Activated B cell treated with CpG ODN at 0.5 μM for 24 hours (primary cell): ENCODE results near the gene ST8SIA5. TPM values are rescaled to one million over a fixed set of nuclear protein-coding genes. Genes with fewer than 3 reads are reported as not detected.

Source experiments
- ATAC-seq: fragments of 200-7000 bp; cut with Tn5 transposase; one replicate; pipeline ENCODE4 v1.10.0; 2021; ENCODE audit warnings: low read depth, mild to moderate bottlenecking, moderate library complexity
- CTCF ChIA-PET: fragments of 350-600 bp; sonication (Branson Sonifier 250); formaldehyde crosslinking; loops from one replicate; lab custom pipeline; 2021; ENCODE audit warnings: antibody characterized with exemption; lab: Charles Lee
- POLR2A ChIA-PET: fragments of 350-600 bp; sonication (Branson Sonifier 250); formaldehyde crosslinking; loops from one replicate; lab custom pipeline; 2021; ENCODE audit warnings: antibody characterized with exemption; lab: Charles Lee
- DNase-seq: peaks from one replicate; pipeline ENCODE4 v3.0.0; 2022
- H3K27ac Mint-ChIP-seq: one replicate; pipeline ENCODE4 v1.8.0; 2020; ENCODE audit warnings: mixed read lengths
- H3K27me3 Mint-ChIP-seq: one replicate; pipeline ENCODE4 v1.8.0; 2021; ENCODE audit warnings: mixed read lengths
- H3K36me3 Mint-ChIP-seq: one replicate; pipeline ENCODE4 v1.8.0; 2021; ENCODE audit warnings: low read depth, mixed read lengths
- H3K4me1 Mint-ChIP-seq: one replicate; pipeline ENCODE4 v1.8.0; 2021; ENCODE audit warnings: mixed read lengths
- H3K4me3 Mint-ChIP-seq: one replicate; pipeline ENCODE4 v1.8.0; 2020; ENCODE audit warnings: mild to moderate bottlenecking, mixed read lengths
- H3K9me3 Mint-ChIP-seq: one replicate; pipeline ENCODE4 v1.8.0; 2020; ENCODE audit warnings: mixed read lengths
- intact Hi-C: fragments of 100-400 bp; cut with micrococcal nuclease; formaldehyde crosslinking; loops from one replicate; pipeline ENCODE4 v1.15.1; 2024
- total RNA-seq: library from RNA; stranded (reverse); gene quantifications from 2 replicates; pipeline ENCODE4 v1.2.3, GENCODE V29; 2022
- TF ChIP-seq, protein P1 (sequence below): fragments of 200-600 bp; IDR thresholded peaks from one replicate; pipeline ENCODE4 v1.8.0; 2022; ENCODE audit warnings: antibody characterized with exemption, mild to moderate bottlenecking

Gene ST8SIA5
- total RNA-seq, 1 donor from 2014 or later: not detected

DNA sequence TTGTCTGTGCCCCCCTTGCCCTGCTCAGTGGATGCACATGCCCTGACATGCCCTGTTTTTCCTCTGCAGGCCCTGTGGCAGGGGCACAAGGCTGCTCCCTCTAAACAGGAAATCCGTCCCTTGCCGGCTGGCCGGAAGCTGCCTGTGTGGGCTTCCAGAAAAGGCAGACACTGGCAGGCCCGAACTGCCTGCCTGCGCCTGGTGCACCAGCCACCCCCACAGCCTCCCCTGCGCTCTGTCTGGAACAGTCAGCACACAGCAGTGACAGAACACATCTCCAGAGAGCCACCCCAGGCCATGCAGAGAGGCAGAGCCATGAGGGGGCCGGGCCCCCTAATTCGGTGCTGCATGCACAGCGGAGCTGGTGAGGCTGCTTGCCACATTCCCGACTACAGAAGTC is 133.3 kb downstream of the ST8SIA5 start:
- ChIA-PET CTCF (interaction anchor here (0.8 kb wide), 1 partner anchor 37 kb away, joined by 3 read pairs; no protein-coding TSS in a partner anchor), POLR2A (no interaction called here)
- intact Hi-C loops: loop anchor here (1.0 kb wide), 1 partner anchor 475 kb away; no protein-coding TSS in a partner anchor
- Mint-ChIP-seq H3K36me3 (no peaks in the 10 kb centered on the region), H3K4me1 (peaks cover 2% of the 10 kb centered on the region), H3K27me3 (peaks cover 5% of the 10 kb centered on the region), H3K27ac (no peak overlapping the region), H3K9me3 (no peaks in the 10 kb centered on the region), H3K4me3 (no peak overlapping the region)
- DNase-seq (no peak), ATAC-seq (no peak)
- TF ChIP-seq, protein P1, sequence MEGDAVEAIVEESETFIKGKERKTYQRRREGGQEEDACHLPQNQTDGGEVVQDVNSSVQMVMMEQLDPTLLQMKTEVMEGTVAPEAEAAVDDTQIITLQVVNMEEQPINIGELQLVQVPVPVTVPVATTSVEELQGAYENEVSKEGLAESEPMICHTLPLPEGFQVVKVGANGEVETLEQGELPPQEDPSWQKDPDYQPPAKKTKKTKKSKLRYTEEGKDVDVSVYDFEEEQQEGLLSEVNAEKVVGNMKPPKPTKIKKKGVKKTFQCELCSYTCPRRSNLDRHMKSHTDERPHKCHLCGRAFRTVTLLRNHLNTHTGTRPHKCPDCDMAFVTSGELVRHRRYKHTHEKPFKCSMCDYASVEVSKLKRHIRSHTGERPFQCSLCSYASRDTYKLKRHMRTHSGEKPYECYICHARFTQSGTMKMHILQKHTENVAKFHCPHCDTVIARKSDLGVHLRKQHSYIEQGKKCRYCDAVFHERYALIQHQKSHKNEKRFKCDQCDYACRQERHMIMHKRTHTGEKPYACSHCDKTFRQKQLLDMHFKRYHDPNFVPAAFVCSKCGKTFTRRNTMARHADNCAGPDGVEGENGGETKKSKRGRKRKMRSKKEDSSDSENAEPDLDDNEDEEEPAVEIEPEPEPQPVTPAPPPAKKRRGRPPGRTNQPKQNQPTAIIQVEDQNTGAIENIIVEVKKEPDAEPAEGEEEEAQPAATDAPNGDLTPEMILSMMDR: no peak

DNA sequence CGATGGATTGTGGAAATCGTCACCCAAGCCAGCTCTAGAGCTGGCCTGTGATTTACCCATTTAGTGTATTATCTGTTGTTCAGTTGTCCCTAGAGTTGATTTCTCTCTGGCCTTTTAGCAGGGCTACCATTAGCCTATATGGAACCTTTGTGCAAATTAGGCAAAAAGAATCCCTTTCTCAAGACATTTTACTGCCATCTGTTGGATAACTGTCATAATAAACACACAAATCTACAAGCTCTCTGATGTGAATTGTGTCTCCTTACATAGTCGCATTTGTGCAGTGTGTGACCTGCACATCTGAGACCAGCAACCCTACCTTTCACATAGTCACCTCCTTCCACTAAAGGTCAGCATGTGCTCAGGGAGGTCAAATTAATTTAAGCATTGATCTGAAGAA is 133.9 kb downstream of the ST8SIA5 start:
- Mint-ChIP-seq H3K4me1 (peaks cover 2% of the 10 kb centered on the region), H3K27me3 (peaks cover 3% of the 10 kb centered on the region), H3K4me3 (no peak overlapping the region), H3K9me3 (no peaks in the 10 kb centered on the region), H3K27ac (no peak overlapping the region), H3K36me3 (no peaks in the 10 kb centered on the region)
- CTCF ChIA-PET: interaction anchor here (0.8 to 1.2 kb wide), 2 partner anchors 38 to 341 kb away, joined by 3 read pairs; no protein-coding TSS in a partner anchor
- DNase-seq (no peak), ATAC-seq (no peak)
- intact Hi-C loops: loop anchor here (1.0 kb wide), 1 partner anchor 475 kb away; no protein-coding TSS in a partner anchor
- TF ChIP-seq, protein P1: no peak
- POLR2A ChIA-PET: no interaction called here

DNA sequence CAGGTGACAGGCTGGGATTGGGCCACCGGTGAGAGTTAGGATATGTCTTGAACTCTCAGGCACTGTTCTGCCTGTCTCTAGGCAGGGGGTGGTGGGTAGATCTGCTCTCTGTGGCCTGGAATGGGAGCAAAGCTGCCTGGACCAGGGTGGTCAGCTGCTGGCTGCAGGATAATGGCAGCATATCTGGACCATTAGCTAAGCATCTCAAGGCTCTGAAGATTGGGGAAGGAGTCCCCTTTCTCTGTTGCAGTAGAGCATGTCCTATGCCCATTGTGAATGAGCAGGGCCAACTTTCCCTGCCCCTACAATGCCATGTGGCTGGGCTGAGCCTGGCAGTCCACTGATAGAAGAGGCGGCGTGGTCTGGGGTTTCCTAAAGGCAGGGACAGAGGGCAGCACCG is 134.4 kb downstream of the ST8SIA5 start:
- no peaks in the 10 kb centered on the region for H3K36me3 Mint-ChIP-seq
- POLR2A ChIA-PET: no interaction called here
- H3K27ac Mint-ChIP-seq: no peak overlapping the region
- DNase-seq: no peak
- no peaks in the 10 kb centered on the region for H3K9me3 Mint-ChIP-seq
- no peak overlapping the region for H3K4me3 Mint-ChIP-seq
- intact Hi-C loops: no loop called here
- TF ChIP-seq, protein P1: no peak
- CTCF ChIA-PET: interaction anchor here (1.2 kb wide), 1 partner anchor 341 kb away, joined by 3 read pairs; no protein-coding TSS in a partner anchor
- peaks cover 2% of the 10 kb centered on the region for H3K4me1 Mint-ChIP-seq
- H3K27me3 Mint-ChIP-seq: peaks cover 3% of the 10 kb centered on the region
- no peak for ATAC-seq

DNA sequence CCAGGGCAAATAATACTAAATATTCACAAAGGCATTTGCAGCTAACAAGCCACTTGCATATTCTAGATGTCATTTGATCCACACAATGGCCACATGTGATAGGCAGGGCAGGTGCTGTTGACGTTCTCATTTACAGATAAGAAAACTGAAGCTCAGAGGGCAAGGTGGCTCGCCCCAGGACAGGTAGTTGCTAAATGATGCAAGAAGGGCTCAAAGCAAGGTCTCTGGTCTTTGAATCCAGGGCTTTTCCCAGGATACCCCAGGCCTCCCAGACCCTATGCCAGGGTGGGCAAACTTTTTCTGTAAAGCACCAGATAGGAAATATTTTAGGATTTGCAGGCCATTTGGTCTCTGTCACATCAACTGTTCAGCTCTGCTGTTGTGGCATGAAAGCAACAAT is 135.0 kb downstream of the ST8SIA5 start:
- no peaks in the 10 kb centered on the region for H3K36me3 Mint-ChIP-seq
- H3K9me3 Mint-ChIP-seq: no peaks in the 10 kb centered on the region
- no peak for DNase-seq
- TF ChIP-seq, protein P1: no peak
- H3K27me3 Mint-ChIP-seq: peaks cover 3% of the 10 kb centered on the region
- ChIA-PET CTCF (interaction anchor here (1.2 kb wide), 1 partner anchor 340 kb away, joined by 3 read pairs; no protein-coding TSS in a partner anchor), POLR2A (no interaction called here)
- H3K27ac Mint-ChIP-seq: no peak overlapping the region
- ATAC-seq: no peak
- peaks cover 2% of the 10 kb centered on the region for H3K4me1 Mint-ChIP-seq
- intact Hi-C loops: no loop called here
- H3K4me3 Mint-ChIP-seq: no peak overlapping the region

DNA sequence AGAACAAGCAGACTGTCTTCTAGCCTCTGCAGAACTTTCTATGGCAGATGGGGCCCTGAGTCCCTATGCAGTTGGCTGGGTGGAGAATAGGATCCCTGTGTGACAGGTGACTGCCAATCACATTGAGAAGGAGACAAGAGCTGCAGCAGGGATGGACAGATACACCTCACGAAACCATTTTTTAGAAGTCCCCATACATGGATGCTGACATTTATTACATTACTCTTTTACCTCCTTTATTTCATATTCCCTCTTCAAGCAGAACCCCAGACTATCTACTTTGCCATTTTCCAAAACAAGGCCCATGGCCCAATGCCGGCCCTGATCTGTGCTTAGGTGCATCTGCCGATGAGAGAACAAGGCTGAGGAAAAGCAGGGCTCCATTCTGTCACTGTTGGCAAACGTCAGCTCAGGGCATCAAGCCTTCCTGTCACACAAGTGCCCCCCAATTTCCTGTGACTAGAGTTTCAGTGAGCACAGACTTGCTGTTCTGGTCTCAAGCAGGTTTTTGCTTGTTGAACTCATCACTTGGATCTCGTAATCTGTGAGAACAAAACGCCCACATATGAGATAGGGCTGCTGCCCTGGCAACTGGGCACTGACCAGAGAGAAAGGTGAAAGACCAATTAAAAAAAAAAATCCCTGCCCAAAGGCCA is 135.6 kb downstream of the ST8SIA5 start:
- no peaks in the 10 kb centered on the region for H3K9me3 Mint-ChIP-seq
- H3K36me3 Mint-ChIP-seq: no peaks in the 10 kb centered on the region
- no peak for DNase-seq
- ChIA-PET CTCF (no interaction called here), POLR2A (no interaction called here)
- H3K4me3 Mint-ChIP-seq: no peak overlapping the region
- TF ChIP-seq, protein P1: no peak
- intact Hi-C loops: no loop called here
- H3K4me1 Mint-ChIP-seq: peaks cover 2% of the 10 kb centered on the region
- ATAC-seq: no peak
- H3K27ac Mint-ChIP-seq: no peak overlapping the region
- peaks cover 4% of the 10 kb centered on the region for H3K27me3 Mint-ChIP-seq
